K562 (cell line): ENCODE results near the gene ZNF582. TPM values are rescaled to one million over a fixed set of nuclear protein-coding genes. Genes with fewer than 3 reads are reported as not detected.

Source experiments
- CREB5 ChIP-seq: fragments of 250-450 bp; sonication (Bioruptor Pico); IDR thresholded peaks from 2 replicates; pipeline ENCODE4 v1.5.0; 2020; ENCODE audit warnings: mild to moderate bottlenecking
- E2F4 ChIP-seq: sonication (generic); formaldehyde crosslinking; IDR thresholded peaks from 2 replicates; pipeline ENCODE4 v1.8.0; 2022; ENCODE audit warnings: mild to moderate bottlenecking, low read depth, missing genetic modification reagents
- KDM5B ChIP-seq: fragments of 200-600 bp; sonication (generic); IDR thresholded peaks from 2 replicates; pipeline ENCODE4 v1.6.1; 2012; ENCODE audit warnings: low read depth, mild to moderate bottlenecking, moderate library complexity, low read length, control low read depth, inconsistent platforms; ENCODE audit not compliant: insufficient replicate concordance
- NFXL1 ChIP-seq: fragments of 450-650 bp; formaldehyde crosslinking; IDR thresholded peaks from 2 replicates; pipeline ENCODE4 v1.4.0; 2021; ENCODE audit warnings: mild to moderate bottlenecking
- NONO ChIP-seq, 2 experiments: fragments of 200-400 bp in 1 of 2; fragments of 450-650 bp in 1 of 2; formaldehyde crosslinking in 1 of 2; IDR thresholded peaks; 2 replicates each; pipeline ENCODE4 v1.6.1; 2017; ENCODE audit warnings: low read depth in 2 of 2, mild to moderate bottlenecking in 2 of 2, moderate library complexity in 2 of 2, low read length in 1 of 2
- NR3C1 ChIP-seq: sonication (generic); formaldehyde crosslinking; IDR thresholded peaks from 2 replicates; pipeline ENCODE4 v1.8.1; 2022; ENCODE audit warnings: missing genetic modification reagents
- PRMT5 ChIP-seq: sonication (generic); formaldehyde crosslinking; IDR thresholded peaks from 2 replicates; pipeline ENCODE4 v1.5.0; 2020; ENCODE audit warnings: missing genetic modification reagents
- RBM34 ChIP-seq: fragments of 200-400 bp; formaldehyde crosslinking; IDR thresholded peaks from 2 replicates; pipeline ENCODE4 v1.6.1; 2018; ENCODE audit warnings: low read length, borderline replicate concordance; ENCODE audit not compliant: insufficient read depth
- SIN3A ChIP-seq, 2 experiments: fragments of 150-350 bp in 1 of 2; IDR thresholded peaks; 2 replicates each; pipeline ENCODE4 v1.6.1; 2011 to 2016; ENCODE audit warnings: borderline replicate concordance in 2 of 2, low read depth in 2 of 2, low read length in 2 of 2, mild to moderate bottlenecking in 2 of 2, moderate library complexity in 2 of 2; ENCODE audit not compliant: control insufficient read depth in 1 of 2
- TAF1 ChIP-seq: IDR thresholded peaks from 2 replicates; pipeline ENCODE4 v1.6.1; 2011; ENCODE audit warnings: mild to moderate bottlenecking, low read length, moderate library complexity; ENCODE audit not compliant: insufficient read depth, control insufficient read depth, severe bottlenecking; ENCODE audit errors: extremely low read depth
- TEAD1 ChIP-seq, 2 experiments: fragments of 450-650 bp in 1 of 2; sonication (generic) in 1 of 2; formaldehyde crosslinking; IDR thresholded peaks; 2 replicates each; pipeline versions ENCODE4 v1.4.0 to v1.8.0; 2020 to 2022; ENCODE audit warnings: mild to moderate bottlenecking in 2 of 2, missing genetic modification reagents in 1 of 2
- ZNF318 ChIP-seq, 2 experiments: fragments of 450-650 bp; IDR thresholded peaks; 2 replicates each; pipeline ENCODE4 v1.6.1; 2016; ENCODE audit warnings: mild to moderate bottlenecking in 2 of 2, borderline replicate concordance in 1 of 2, low read depth in 1 of 2, moderate library complexity in 1 of 2
- ZNF445 ChIP-seq: fragments of 250-450 bp; sonication (Bioruptor Pico); IDR thresholded peaks from 2 replicates; pipeline ENCODE4 v1.4.0; 2020; ENCODE audit warnings: low read depth, mild to moderate bottlenecking, moderate library complexity
- ZNF79 ChIP-seq: fragments of 250-450 bp; sonication (Bioruptor Pico); IDR thresholded peaks from 2 replicates; pipeline ENCODE4 v1.4.0; 2020; ENCODE audit warnings: low read depth, mild to moderate bottlenecking, moderate library complexity
- polyA plus RNA-seq, 8 experiments: library from polyadenylated mRNA; depleted of rRNA in 4 of 8; stranded (reverse) in 5 of 8; unstranded in 3 of 8; fragments of >200 nt; fragmentation: Nextera tagmentation in 2 of 8; fragmentation: Illumina TruSeq in 1 of 8; extraction: Ambion mirVana in 2 of 8; extraction: Trizol in 1 of 8; gene quantifications; 2 replicates each; pipeline versions ENCODE4 v1.2.1 to v1.2.3, GENCODE V29; 2011 to 2014; ENCODE audit warnings: inconsistent platforms in 1 of 8, missing spikeins in 1 of 8
- total RNA-seq, 7 experiments: library from RNA; depleted of rRNA in 6 of 7; stranded (reverse); fragments of >200 nt in 6 of 7; fragmentation: Illumina TruSeq in 2 of 7; extraction: Trizol in 2 of 7; gene quantifications; 2 replicates each; pipeline versions ENCODE4 v1.2.1 to v1.2.3, GENCODE V29; 2011 to 2021; ENCODE audit warnings: low replicate concordance in 1 of 7

Gene ZNF582
- total and polyA plus RNA-seq, 9 of the 15 experiments (the other 6 are each of a cell fraction or from before 2014, with no cell fraction given) = 0.72 to 3.3 (median 1.6) TPM

- TF ChIP-seq ZNF318 (IDR thresholded peaks at IDR 0.05; ENCODE audit: borderline replicate concordance in 1 of 2, low read depth in 1 of 2) (no peak), RBM34 (no peak), TEAD1 (CRISPR knock-in tag; IDR thresholded peaks at IDR 0.05) (peak in 1 of 2 experiments; percentile 45; a peak in 2 of 4 replicates), NFXL1 (CRISPR knock-in tag) (no peak), E2F4 (no peak), ZNF445 (no peak), CREB5 (no peak), NR3C1 (CRISPR knock-in tag) (peak; percentile 59; the same call in 1 of the 2 replicates), PRMT5 (CRISPR knock-in tag) (no peak), ZNF79 (no peak), SIN3A (IDR thresholded peaks at IDR 0.05; ENCODE audit: borderline replicate concordance in 2 of 2, control insufficient read depth in 1 of 2, low read depth in 2 of 2, low read length in 2 of 2) (peak in 1 of 2 experiments; percentile 32; a peak in 1 of 4 replicates), TAF1 (peak; percentile 49), KDM5B (peak; percentile 68), NONO (IDR thresholded peaks at IDR 0.05; ENCODE audit: low read depth in 2 of 2, low read length in 1 of 2) (0 out of 4 replicates have a peak, but pooled peaks of 1 of the 2 experiments have one; percentile 17)
These were observed 10.7 kb upstream of the ZNF582 start, which contains the start of gene ZNF583 (continued) for GRCh38 chr19:56403764-56404704.
